ENCODE measurements around the gene CNTN5.

- TF ChIP-seq CTCF (optimal IDR thresholded peaks at IDR 0.05 in 1 of 3, IDR thresholded peaks at IDR 0.05 in 1 of 3, conservative IDR thresholded peaks at IDR 0.05 in 1 of 3; ENCODE audit: extremely low read depth in 1 of 3, insufficient read depth in 2 of 3, low read length in 3 of 3) = no peak
- TF ChIP-seq EZH2 (IDR thresholded peaks at IDR 0.05; ENCODE audit: low read length) = no peak
Observed at GRCh38 chr11:99925968-99926367, 905.2 kb downstream of the CNTN5 start.
